Measurements from ENCODE around the gene EFTUD2. TPM values are rescaled to one million over a fixed set of nuclear protein-coding genes. Genes with fewer than 3 reads are reported as not detected.

EFTUD2 gene
- total and polyA plus RNA-seq, 9 of the 15 experiments (the other 6 are each of a cell fraction or from before 2014, with no cell fraction given) = 65.8 to 362 (median 218) TPM

- CTCF ChIA-PET (ENCODE audit: low intra/inter-chr PET ratio) = interaction anchor here (1.5 to 5.4 kb wide), 4 partner anchors 86 to 332 kb away, joined by 5 to 38 read pairs (median 16); no protein-coding TSS in a partner anchor
- WGBS (ENCODE audit: insufficient coverage, low coverage, missing lambda C conversion rate) = 91% methylated on average over 6 of the region's 6 CpGs
- TF ChIP-seq SFPQ (IDR thresholded peaks at IDR 0.05; ENCODE audit: low read depth, low read length) = no peak
- TF ChIP-seq POLR2AphosphoS5 (IDR thresholded peaks at IDR 0.05; ENCODE audit: control insufficient read depth, insufficient read depth, low read depth, low read length) = peak; percentile 9; the same call in 1 of the 2 replicates
- no peak for TF ChIP-seq ZNF589 (CRISPR knock-in tag; IDR thresholded peaks at IDR 0.05; ENCODE audit: low read depth)
- Histone ChIP-seq H3K79me2 (ENCODE audit: control insufficient read depth, insufficient read depth, low read length) (no peaks in the 10 kb centered on the region), H3K4me3 (no peak overlapping the region), H3K9ac (ENCODE audit: insufficient read depth in 1 of 2, low read depth in 2 of 2, low read length in 2 of 2) (no peak overlapping the region), H3K36me3 (ENCODE audit: control insufficient read depth, insufficient read depth, low read length) (peaks cover 91% of the 10 kb centered on the region), H3K27me3 (ENCODE audit: control insufficient read depth in 2 of 2, insufficient read depth in 2 of 2, low read length in 2 of 2) (no peaks in the 10 kb centered on the region), H4K20me1 (replicated peaks; ENCODE audit: control insufficient read depth, insufficient read depth, low read length) (peaks cover 4% of the 10 kb centered on the region; the same call in 1 of the 2 replicates), H3K9me1 (ENCODE audit: control insufficient read depth, insufficient read depth, low read length) (no peaks in the 10 kb centered on the region), H3K27ac (ENCODE audit: extremely low read depth, low read depth, low read length) (no peak overlapping the region), H3K4me1 (replicated peaks in 1 of 2; ENCODE audit: control insufficient read depth in 2 of 2, insufficient read depth in 2 of 2, low read length in 2 of 2) (no peaks in the 10 kb centered on the region), H3K9me3 (replicated peaks; ENCODE audit: control insufficient read depth, insufficient read depth, low read depth, low read length) (no peaks in the 10 kb centered on the region), H2AFZ (ENCODE audit: low read depth, low read length) (no peak overlapping the region), H3K4me2 (ENCODE audit: insufficient read depth, low read length) (no peak overlapping the region)
- FAIRE-seq (no peak), DNase-seq (ENCODE audit: extremely low read depth in 1 of 4, low spot score in 3 of 4) (no peak), ATAC-seq (no peak)
- intact Hi-C loops (cut with micrococcal nuclease) (loop anchor here (1.0 kb wide), 1 partner anchor 91 kb away; no protein-coding TSS in a partner anchor), in situ Hi-C loops (cut with MboI) (loop anchor here (5.0 kb wide), 1 partner anchor 84 kb away; no protein-coding TSS in a partner anchor)
- POLR2A ChIA-PET = interaction anchor here (0.7 to 2.4 kb wide), 3 partner anchors 13 to 421 kb away, joined by 3 to 7 read pairs (median 3); no protein-coding TSS in a partner anchor
- BruUV-seq (replicated peaks) = no TSS peak
These were observed 33.3 kb downstream of the EFTUD2 start for GRCh38 chr17:44865931-44866330.

Measured in K562 (cell line).